Brain microvascular endothelial cell (primary cell): Measurements from ENCODE around the gene C1QL4.
"Not testable (repeated sequence)": the region's sequence is repeated elsewhere in the genome, so short reads cannot be mapped to it uniquely, and the experiment has no call there.

Experiments used
- DNase-seq: peaks from one replicate; pipeline ENCODE4 v3.0.0-alpha.2; 2020
- H3K27ac ChIP-seq: fragments of 250-450 bp; sonication (Bioruptor Pico); 2 replicates; pipeline ENCODE4 v1.5.1; 2020; ENCODE audit warnings: mild to moderate bottlenecking, moderate library complexity
- H3K27me3 ChIP-seq: fragments of 250-450 bp; sonication (Bioruptor Pico); replicated peaks from 2 replicates; pipeline ENCODE4 v1.5.1; 2020; ENCODE audit warnings: mild to moderate bottlenecking
- H3K36me3 ChIP-seq: fragments of 250-450 bp; sonication (Bioruptor Pico); replicated peaks from 2 replicates; pipeline ENCODE4 v1.5.1; 2020; ENCODE audit warnings: mild to moderate bottlenecking
- H3K4me3 ChIP-seq: 2 replicates; pipeline ENCODE4 v1.5.1; 2011; ENCODE audit warnings: low read depth, mild to moderate bottlenecking, control low read depth, low read length, moderate library complexity
- CTCF ChIP-seq: IDR thresholded peaks from 2 replicates; pipeline ENCODE4 v1.5.1; 2011; ENCODE audit warnings: low read depth, mild to moderate bottlenecking, moderate library complexity, low read length, control low read depth, inconsistent platforms; ENCODE audit errors: missing control alignments
- in situ Hi-C: cut with HindIII; loops from 2 replicates; pipeline ENCODE4 v1.10.0; 2017; ENCODE audit warnings: low sequenced_read_pairs, low pct_ligation_motif_present

C1QL4 gene

GRCh38 chr12:49338830-49339463, 2.0 kb upstream of the C1QL4 start:
- DNase-seq = no peak
- H3K4me3 ChIP-seq = no peak overlapping the region
- in situ Hi-C loops = no loop called here
- peaks cover 38% of the 10 kb centered on the region for H3K27me3 ChIP-seq
- TF ChIP-seq CTCF = no peak
- no peak overlapping the region for H3K27ac ChIP-seq
- no peaks in the 10 kb centered on the region for H3K36me3 ChIP-seq

- TF ChIP-seq CTCF = no peak
- in situ Hi-C loops = no loop called here
- Histone ChIP-seq H3K27ac (no peak overlapping the region), H3K36me3 (no peaks in the 10 kb centered on the region), H3K4me3 (no peak overlapping the region), H3K27me3 (peaks cover 35% of the 10 kb centered on the region)
- DNase-seq = no peak
Observed at GRCh38 chr12:49335955-49336644, 888 bp downstream of the C1QL4 start.

GRCh38 chr12:49335118-49335954, 1.7 kb downstream of the C1QL4 start:
- Histone ChIP-seq H3K27me3 (peaks cover 35% of the 10 kb centered on the region), H3K4me3 (no peak overlapping the region), H3K27ac (no peak overlapping the region), H3K36me3 (no peaks in the 10 kb centered on the region)
- no peak for TF ChIP-seq CTCF
- no peak for DNase-seq
- in situ Hi-C loops = no loop called here

GRCh38 chr12:49334681-49335080, 2.3 kb downstream of the C1QL4 start:
- in situ Hi-C loops = no loop called here
- Histone ChIP-seq H3K36me3 (no peaks in the 10 kb centered on the region), H3K4me3 (no peak overlapping the region), H3K27me3 (peaks cover 35% of the 10 kb centered on the region), H3K27ac (no peak overlapping the region)
- TF ChIP-seq CTCF = no peak
- no peak for DNase-seq

- in situ Hi-C loops = no loop called here
Observed at GRCh38 chr12:49334226-49334625, 2.8 kb downstream of the C1QL4 start.

GRCh38 chr12:49333778-49334177, 3.2 kb downstream of the C1QL4 start:
- H3K36me3 ChIP-seq, DNase-seq, in situ Hi-C loops, H3K4me3 ChIP-seq, H3K27ac ChIP-seq: not testable (repeated sequence)
- H3K27me3 ChIP-seq = peaks cover 35% of the 10 kb centered on the region

More at GRCh38 chr12:49334226-49334625, 2.8 kb downstream of the C1QL4 start:
- H3K4me3 ChIP-seq = no peak overlapping the region
- DNase-seq = no peak
- no peaks in the 10 kb centered on the region for H3K36me3 ChIP-seq
- H3K27ac ChIP-seq = no peak overlapping the region
- no peak for TF ChIP-seq CTCF
- peaks cover 35% of the 10 kb centered on the region for H3K27me3 ChIP-seq
